Smooth muscle cell (in vitro differentiated cells): ENCODE results near the gene EHMT2. TPM values are rescaled to one million over a fixed set of nuclear protein-coding genes. Genes with fewer than 3 reads are reported as not detected.
"Not testable (repeated sequence)": the region's sequence is repeated elsewhere in the genome, so short reads cannot be mapped to it uniquely, and the experiment has no call there.

Experiments used
- DNase-seq: peaks from one replicate; lab custom pipeline; 2025; ENCODE audit not compliant: unreplicated experiment; lab: John Stamatoyannopoulos, UW
- H2AFZ ChIP-seq: fragments of 200-600 bp; sonication (generic); 2 replicates; pipeline ENCODE4 v1.6.0; 2016; ENCODE audit warnings: antibody characterized with exemption, low read depth, mild to moderate bottlenecking
- H3F3A ChIP-seq: fragments of 200-600 bp; sonication (generic); 2 replicates; pipeline ENCODE4 v1.6.0; 2017; ENCODE audit warnings: antibody characterized with exemption, low read depth
- H3K27ac ChIP-seq: fragments of 200-600 bp; sonication (generic); 2 replicates; pipeline ENCODE4 v1.5.1; 2016; ENCODE audit warnings: low read depth, mild to moderate bottlenecking
- H3K27me3 ChIP-seq: fragments of 200-600 bp; sonication (generic); 2 replicates; pipeline ENCODE4 v1.6.1; 2016; ENCODE audit warnings: low read depth, mild to moderate bottlenecking
- H3K36me3 ChIP-seq: fragments of 200-600 bp; sonication (generic); 2 replicates; pipeline ENCODE4 v1.5.1; 2016; ENCODE audit warnings: low read depth
- H3K4me1 ChIP-seq: fragments of 200-600 bp; sonication (generic); 2 replicates; pipeline ENCODE4 v1.5.1; 2016; ENCODE audit warnings: low read depth
- H3K4me2 ChIP-seq: fragments of 200-600 bp; sonication (generic); 2 replicates; pipeline ENCODE4 v1.6.0; 2016; ENCODE audit warnings: mild to moderate bottlenecking
- H3K4me3 ChIP-seq: fragments of 200-600 bp; sonication (generic); 2 replicates; pipeline ENCODE4 v1.5.1; 2016; ENCODE audit warnings: mild to moderate bottlenecking
- H3K79me2 ChIP-seq: fragments of 200-600 bp; sonication (generic); 2 replicates; pipeline ENCODE4 v1.6.0; 2016; ENCODE audit warnings: low read depth, mild to moderate bottlenecking
- H3K9ac ChIP-seq: fragments of 200-600 bp; sonication (generic); 2 replicates; pipeline ENCODE4 v1.6.0; 2016; ENCODE audit warnings: low read depth
- H3K9me3 ChIP-seq: fragments of 200-600 bp; sonication (generic); replicated peaks from 2 replicates; pipeline ENCODE4 v1.5.1; 2016; ENCODE audit warnings: low read depth
- H4K20me1 ChIP-seq: fragments of 200-600 bp; sonication (generic); 2 replicates; pipeline ENCODE4 v1.6.0; 2016; ENCODE audit warnings: low read depth
- WGBS: methylation state at CpG from one replicate; pipeline ENCODE4 v1.1.7; 2016; ENCODE audit warnings: low lambda C conversion rate; 5-methylcytosine and 5-hydroxymethylcytosine counted together
- polyA plus RNA-seq: library from polyadenylated mRNA; unstranded; fragments of >200 nt; fragmentation: Nextera tagmentation; extraction: Ambion mirVana; gene quantifications from 2 replicates; pipeline ENCODE4 v1.2.1, GENCODE V29; 2016
- total RNA-seq: library from RNA; depleted of rRNA; stranded (reverse); fragments of >200 nt; gene quantifications from 2 replicates; pipeline ENCODE4 v1.2.3, GENCODE V29; 2014
- TF ChIP-seq, protein P1 (sequence below): fragments of 200-600 bp; sonication (generic); IDR thresholded peaks from 2 replicates; pipeline ENCODE4 v1.5.1; 2017; ENCODE audit warnings: borderline replicate concordance, mild to moderate bottlenecking, antibody characterized with exemption; ENCODE audit not compliant: insufficient read depth, poor library complexity, severe bottlenecking

Gene EHMT2
- total and polyA plus RNA-seq, 2 experiments from 2014 or later, result 17.6 to 33.9 TPM

DNA sequence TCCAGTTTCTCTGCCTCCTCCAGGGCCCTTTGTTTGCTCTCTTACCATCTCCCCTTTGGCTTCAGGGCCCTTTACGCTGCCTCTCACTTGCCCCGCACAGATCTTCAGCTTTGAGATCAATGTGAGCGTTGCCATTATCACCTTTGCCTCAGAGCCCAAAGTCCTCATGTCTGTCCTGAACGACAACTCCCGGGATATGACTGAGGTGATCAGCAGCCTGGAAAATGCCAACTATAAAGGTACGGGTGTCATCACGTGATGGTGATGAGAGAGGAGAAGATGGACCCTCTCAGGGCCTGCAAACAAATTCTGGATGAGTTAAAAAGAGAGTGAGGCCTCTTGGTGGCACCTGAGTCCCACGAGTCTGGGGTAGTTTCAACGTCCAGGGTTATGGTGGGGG, 38.3 kb upstream of the EHMT2 start:
- Histone ChIP-seq H3K4me2 (no peak overlapping the region), H3K36me3 (no peaks in the 10 kb centered on the region), H3K79me2 (no peaks in the 10 kb centered on the region), H3F3A (no peaks in the 10 kb centered on the region), H4K20me1 (no peaks in the 10 kb centered on the region), H3K9ac (no peak overlapping the region), H3K27ac (no peak overlapping the region), H2AFZ (no peak overlapping the region), H3K9me3 (no peaks in the 10 kb centered on the region), H3K4me3 (no peak overlapping the region), H3K4me1 (no peaks in the 10 kb centered on the region), H3K27me3 (peaks cover 4% of the 10 kb centered on the region)
- TF ChIP-seq, protein P1, sequence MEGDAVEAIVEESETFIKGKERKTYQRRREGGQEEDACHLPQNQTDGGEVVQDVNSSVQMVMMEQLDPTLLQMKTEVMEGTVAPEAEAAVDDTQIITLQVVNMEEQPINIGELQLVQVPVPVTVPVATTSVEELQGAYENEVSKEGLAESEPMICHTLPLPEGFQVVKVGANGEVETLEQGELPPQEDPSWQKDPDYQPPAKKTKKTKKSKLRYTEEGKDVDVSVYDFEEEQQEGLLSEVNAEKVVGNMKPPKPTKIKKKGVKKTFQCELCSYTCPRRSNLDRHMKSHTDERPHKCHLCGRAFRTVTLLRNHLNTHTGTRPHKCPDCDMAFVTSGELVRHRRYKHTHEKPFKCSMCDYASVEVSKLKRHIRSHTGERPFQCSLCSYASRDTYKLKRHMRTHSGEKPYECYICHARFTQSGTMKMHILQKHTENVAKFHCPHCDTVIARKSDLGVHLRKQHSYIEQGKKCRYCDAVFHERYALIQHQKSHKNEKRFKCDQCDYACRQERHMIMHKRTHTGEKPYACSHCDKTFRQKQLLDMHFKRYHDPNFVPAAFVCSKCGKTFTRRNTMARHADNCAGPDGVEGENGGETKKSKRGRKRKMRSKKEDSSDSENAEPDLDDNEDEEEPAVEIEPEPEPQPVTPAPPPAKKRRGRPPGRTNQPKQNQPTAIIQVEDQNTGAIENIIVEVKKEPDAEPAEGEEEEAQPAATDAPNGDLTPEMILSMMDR, result no peak
- 87% methylated on average over 9 of the region's 9 CpGs for WGBS
- no peak for DNase-seq

DNA sequence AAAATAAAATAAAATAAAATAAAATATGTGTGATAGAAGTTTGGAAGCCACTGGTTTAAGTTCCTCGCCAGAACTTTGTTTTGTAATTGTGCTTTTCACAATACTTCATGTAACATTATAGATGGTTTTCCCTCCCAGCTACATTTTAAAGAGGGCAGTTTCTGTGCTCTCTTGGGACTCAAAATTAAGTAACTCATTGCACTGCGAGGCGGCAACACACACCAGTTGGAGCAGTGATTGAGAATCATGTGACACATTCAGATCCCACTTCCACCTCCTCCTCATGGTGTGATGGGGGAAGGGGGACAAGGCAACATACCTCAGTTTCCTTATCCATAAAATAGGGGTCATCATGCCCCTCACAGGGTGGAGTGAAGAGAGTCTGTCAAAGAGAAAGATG, 37.5 kb upstream of the EHMT2 start:
- no peak overlapping the region for H3K27ac ChIP-seq
- no peaks in the 10 kb centered on the region for H3K79me2 ChIP-seq
- no peaks in the 10 kb centered on the region for H3F3A ChIP-seq
- H3K36me3 ChIP-seq, result no peaks in the 10 kb centered on the region
- no peaks in the 10 kb centered on the region for H3K4me1 ChIP-seq
- no peak overlapping the region for H3K4me2 ChIP-seq
- H3K4me3 ChIP-seq, result no peak overlapping the region
- TF ChIP-seq, protein P1, result no peak
- DNase-seq, result no peak
- peaks cover 4% of the 10 kb centered on the region for H3K27me3 ChIP-seq
- no peaks in the 10 kb centered on the region for H3K9me3 ChIP-seq
- H3K9ac ChIP-seq, result no peak overlapping the region
- 88% methylated on average over 3 of the region's 3 CpGs for WGBS
- H4K20me1 ChIP-seq, result no peaks in the 10 kb centered on the region
- no peak overlapping the region for H2AFZ ChIP-seq

DNA sequence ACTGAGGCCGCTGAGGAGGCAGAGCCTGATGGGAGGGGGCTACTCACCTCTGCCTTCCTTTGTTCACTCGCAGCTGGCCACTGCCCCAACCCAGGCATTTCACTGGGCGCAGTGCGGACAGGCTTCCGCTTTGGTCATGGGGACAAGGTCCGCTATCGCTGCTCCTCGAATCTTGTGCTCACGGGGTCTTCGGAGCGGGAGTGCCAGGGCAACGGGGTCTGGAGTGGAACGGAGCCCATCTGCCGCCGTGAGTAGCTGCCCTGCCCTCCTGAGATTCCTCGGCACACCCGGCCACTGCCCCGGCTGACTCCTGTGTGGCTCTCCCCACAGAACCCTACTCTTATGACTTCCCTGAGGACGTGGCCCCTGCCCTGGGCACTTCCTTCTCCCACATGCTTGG, 36.0 kb upstream of the EHMT2 start:
- H3K4me3 ChIP-seq, result no peak overlapping the region
- H3K9me3 ChIP-seq, result no peaks in the 10 kb centered on the region
- DNase-seq, result no peak
- H3K36me3 ChIP-seq, result no peaks in the 10 kb centered on the region
- peaks cover 4% of the 10 kb centered on the region for H3K27me3 ChIP-seq
- H3K79me2 ChIP-seq, result no peaks in the 10 kb centered on the region
- 95% methylated on average over 19 of the region's 19 CpGs for WGBS
- no peak overlapping the region for H3K9ac ChIP-seq
- TF ChIP-seq, protein P1, result no peak
- no peak overlapping the region for H3K27ac ChIP-seq
- H2AFZ ChIP-seq, result no peak overlapping the region
- no peaks in the 10 kb centered on the region for H3F3A ChIP-seq
- H3K4me1 ChIP-seq, result no peaks in the 10 kb centered on the region
- H4K20me1 ChIP-seq, result no peaks in the 10 kb centered on the region
- no peak overlapping the region for H3K4me2 ChIP-seq

DNA sequence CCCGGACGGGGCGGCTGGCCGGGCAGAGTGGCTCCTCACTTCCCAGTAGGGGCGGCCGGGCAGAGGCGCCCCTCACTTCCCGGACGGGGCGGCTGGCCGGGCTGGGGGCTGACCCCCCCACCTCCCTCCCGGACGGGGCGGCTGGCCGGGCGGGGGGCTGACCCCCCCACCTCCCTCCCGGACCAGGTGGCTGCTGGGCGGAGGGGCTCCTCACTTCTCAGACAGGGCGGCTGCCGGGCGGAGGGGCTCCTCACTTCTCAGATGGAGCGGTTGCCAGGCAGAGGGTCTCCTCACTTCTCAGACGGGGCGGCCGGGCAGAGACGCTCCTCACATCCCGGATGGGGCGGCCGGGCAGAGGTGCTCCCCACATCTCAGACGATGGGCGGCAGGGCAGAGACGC, 34.6 kb upstream of the EHMT2 start:
- H3K4me3 ChIP-seq, H2AFZ ChIP-seq, H3K9ac ChIP-seq, H3K27me3 ChIP-seq, H3K27ac ChIP-seq, H3K4me1 ChIP-seq, H3K4me2 ChIP-seq, H4K20me1 ChIP-seq, H3K36me3 ChIP-seq, H3F3A ChIP-seq, H3K79me2 ChIP-seq, H3K9me3 ChIP-seq, DNase-seq: not testable (repeated sequence)
- WGBS, result 98% methylated on average over 15 of the region's 32 CpGs
